A673 (cell line): Measurements from ENCODE around the gene FCN2. TPM values are rescaled to one million over a fixed set of nuclear protein-coding genes. Genes with fewer than 3 reads are reported as not detected.

ENCODE experiments used
- BruUV-seq: library from RNA; stranded (reverse); fragments of 400-500 nt; replicated peaks from 2 replicates; lab custom pipeline; 2021; lab: Mats Ljungman, UMichigan
- CTCF ChIA-PET: fragments of 300-600 bp; sonication (Branson Sonifier 250); formaldehyde crosslinking; loops from one replicate; lab custom pipeline; 2022; ENCODE audit warnings: antibody characterized with exemption; lab: Charles Lee
- POLR2A ChIA-PET: fragments of 300-600 bp; sonication (Branson Sonifier 250); formaldehyde crosslinking; loops from one replicate; lab custom pipeline; 2022; ENCODE audit warnings: antibody characterized with exemption; ENCODE audit not compliant: low non-redundant PET; lab: Charles Lee
- DNase-seq: peaks from one replicate; pipeline ENCODE4 v3.0.0-alpha.2; 2015; ENCODE audit warnings: low spot score
- H3K27ac ChIP-seq: fragments of 200-600 bp; sonication (generic); 2 replicates; pipeline ENCODE4 v1.5.1; 2016; ENCODE audit warnings: mixed run types, low read depth, mild to moderate bottlenecking, mixed read lengths, antibody characterized with exemption, low read length; ENCODE audit not compliant: poor library complexity, severe bottlenecking
- H3K27me3 ChIP-seq: fragments of 200-600 bp; sonication (generic); replicated peaks from 2 replicates; pipeline ENCODE4 v1.6.1; 2017; ENCODE audit warnings: mixed run types, low read depth, mild to moderate bottlenecking, mixed read lengths, antibody characterized with exemption, low read length; ENCODE audit not compliant: insufficient read depth, poor library complexity
- H3K36me3 ChIP-seq: fragments of 200-600 bp; sonication (generic); 2 replicates; pipeline ENCODE4 v1.6.1; 2016; ENCODE audit warnings: mixed run types, mild to moderate bottlenecking, mixed read lengths, antibody characterized with exemption, low read length; ENCODE audit not compliant: insufficient read depth, poor library complexity, severe bottlenecking
- H3K4me1 ChIP-seq: fragments of 200-600 bp; sonication (generic); 2 replicates; pipeline ENCODE4 v1.6.1; 2017; ENCODE audit warnings: mixed run types, mild to moderate bottlenecking, mixed read lengths, antibody characterized with exemption, low read length; ENCODE audit not compliant: insufficient read depth, poor library complexity, severe bottlenecking
- H3K4me3 ChIP-seq: fragments of 200-600 bp; sonication (generic); 2 replicates; pipeline ENCODE4 v1.5.1; 2016; ENCODE audit warnings: low read depth, mixed run types, mild to moderate bottlenecking, mixed read lengths, low read length; ENCODE audit not compliant: poor library complexity, severe bottlenecking
- H3K9me3 ChIP-seq: fragments of 200-600 bp; sonication (generic); 2 replicates; pipeline ENCODE4 v1.6.1; 2016; ENCODE audit warnings: mixed run types, low read depth, mild to moderate bottlenecking, mixed read lengths, antibody characterized with exemption, low read length; ENCODE audit not compliant: poor library complexity, severe bottlenecking
- CTCF ChIP-seq: fragments of 300-800, 200-600 bp; sonication (generic); conservative IDR thresholded peaks from 2 replicates; pipeline ENCODE4 v1.5.1; 2017; ENCODE audit warnings: low read depth, mild to moderate bottlenecking, antibody characterized with exemption, low read length, moderate library complexity, mixed read lengths
- EZH2 ChIP-seq: fragments of 200-600 bp; sonication (generic); IDR thresholded peaks from 2 replicates; pipeline ENCODE4 v1.6.1; 2017; ENCODE audit warnings: borderline replicate concordance, low read depth, mild to moderate bottlenecking, mixed read lengths, antibody characterized with exemption, low read length; ENCODE audit not compliant: poor library complexity, severe bottlenecking
- intact Hi-C: fragments of 100-400 bp; cut with micrococcal nuclease; formaldehyde crosslinking; loops from one replicate; pipeline ENCODE4 v1.10.0; 2022; ENCODE audit not compliant: unreplicated experiment
- total RNA-seq: library from RNA; stranded (reverse); gene quantifications from 2 replicates; pipeline ENCODE4 v1.2.3, GENCODE V29; 2021

Gene FCN2
- total RNA-seq, 1 experiment from 2014 or later: not detected

GRCh38 chr9:134867917-134868750 lies 12.5 kb upstream of the FCN2 start:
- CTCF ChIA-PET: no interaction called here

GRCh38 chr9:134868751-134869553 lies 11.7 kb upstream of the FCN2 start:
- no peaks in the 10 kb centered on the region for H3K27me3 ChIP-seq
- intact Hi-C loops: no loop called here
- H3K4me1 ChIP-seq: no peaks in the 10 kb centered on the region
- no peak for DNase-seq
- no peaks in the 10 kb centered on the region for H3K36me3 ChIP-seq
- no peak overlapping the region for H3K4me3 ChIP-seq
- ChIA-PET POLR2A (no interaction called here), CTCF (no interaction called here)
- TF ChIP-seq CTCF (no peak), EZH2 (no peak)
- H3K27ac ChIP-seq: no peak overlapping the region
- BruUV-seq: no TSS peak
- no peaks in the 10 kb centered on the region for H3K9me3 ChIP-seq

More at GRCh38 chr9:134867917-134868750, 12.5 kb upstream of the FCN2 start:
- POLR2A ChIA-PET: no interaction called here
- H3K36me3 ChIP-seq: no peaks in the 10 kb centered on the region
- H3K9me3 ChIP-seq: no peaks in the 10 kb centered on the region
- TF ChIP-seq EZH2 (no peak), CTCF (no peak)
- H3K27ac ChIP-seq: no peak overlapping the region
- no peak for DNase-seq
- no peaks in the 10 kb centered on the region for H3K27me3 ChIP-seq
- intact Hi-C loops: no loop called here
- H3K4me3 ChIP-seq: no peak overlapping the region
- BruUV-seq: no TSS peak
- H3K4me1 ChIP-seq: no peaks in the 10 kb centered on the region

GRCh38 chr9:134869554-134870300 lies 10.9 kb upstream of the FCN2 start:
- CTCF ChIA-PET: no interaction called here
- Histone ChIP-seq H3K4me3 (no peak overlapping the region), H3K36me3 (no peaks in the 10 kb centered on the region), H3K27ac (no peak overlapping the region), H3K9me3 (no peaks in the 10 kb centered on the region), H3K4me1 (no peaks in the 10 kb centered on the region), H3K27me3 (no peaks in the 10 kb centered on the region)
- DNase-seq: no peak
- TF ChIP-seq CTCF (no peak), EZH2 (no peak)
- POLR2A ChIA-PET: no interaction called here
- BruUV-seq: no TSS peak
- intact Hi-C loops: no loop called here
